ENCODE measurements around the gene SRSF7.

SRSF7 gene

GRCh38 chr2:38697116-38697840 lies 53.9 kb downstream of the SRSF7 start:
- in situ Hi-C loops (cut with HindIII; ENCODE audit: low pct_ligation_motif_present, low sequenced_read_pairs), result no loop called here
- no peak for TF ChIP-seq CTCF (IDR thresholded peaks at IDR 0.05; ENCODE audit: low read depth, low read length, missing control alignments)
- no peaks in the 10 kb centered on the region for H3K27me3 ChIP-seq (replicated peaks)
- H3K36me3 ChIP-seq (replicated peaks), result no peaks in the 10 kb centered on the region
- no peak overlapping the region for H3K4me3 ChIP-seq (ENCODE audit: low read depth, low read length)
- no peak for DNase-seq
- H3K27ac ChIP-seq, result no peak overlapping the region
